SU-DHL-6 (cell line): ENCODE results near the gene ARG1.

Source experiments
- EZH2phosphoT487 ChIP-seq: fragments of 200-600 bp; sonication (generic), shearing (Covaris generic); conservative IDR thresholded peaks from 2 replicates; pipeline ENCODE4 v1.6.1; 2018; ENCODE audit warnings: mild to moderate bottlenecking, antibody characterized with exemption, low read length, moderate library complexity, mixed read lengths
- TF ChIP-seq, protein P1 (sequence below): fragments of 200-600 bp; sonication (generic); IDR thresholded peaks from one replicate; pipeline ENCODE4 v1.5.1; 2017; ENCODE audit warnings: antibody characterized with exemption, mild to moderate bottlenecking, low read length, moderate library complexity; ENCODE audit not compliant: insufficient read depth, poor library complexity, severe bottlenecking

- TF ChIP-seq, protein P1, sequence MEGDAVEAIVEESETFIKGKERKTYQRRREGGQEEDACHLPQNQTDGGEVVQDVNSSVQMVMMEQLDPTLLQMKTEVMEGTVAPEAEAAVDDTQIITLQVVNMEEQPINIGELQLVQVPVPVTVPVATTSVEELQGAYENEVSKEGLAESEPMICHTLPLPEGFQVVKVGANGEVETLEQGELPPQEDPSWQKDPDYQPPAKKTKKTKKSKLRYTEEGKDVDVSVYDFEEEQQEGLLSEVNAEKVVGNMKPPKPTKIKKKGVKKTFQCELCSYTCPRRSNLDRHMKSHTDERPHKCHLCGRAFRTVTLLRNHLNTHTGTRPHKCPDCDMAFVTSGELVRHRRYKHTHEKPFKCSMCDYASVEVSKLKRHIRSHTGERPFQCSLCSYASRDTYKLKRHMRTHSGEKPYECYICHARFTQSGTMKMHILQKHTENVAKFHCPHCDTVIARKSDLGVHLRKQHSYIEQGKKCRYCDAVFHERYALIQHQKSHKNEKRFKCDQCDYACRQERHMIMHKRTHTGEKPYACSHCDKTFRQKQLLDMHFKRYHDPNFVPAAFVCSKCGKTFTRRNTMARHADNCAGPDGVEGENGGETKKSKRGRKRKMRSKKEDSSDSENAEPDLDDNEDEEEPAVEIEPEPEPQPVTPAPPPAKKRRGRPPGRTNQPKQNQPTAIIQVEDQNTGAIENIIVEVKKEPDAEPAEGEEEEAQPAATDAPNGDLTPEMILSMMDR, result no peak
- TF ChIP-seq EZH2phosphoT487, result no peak
Measured at GRCh38 chr6:131524695-131525336, 48.2 kb upstream of the ARG1 start.
